ENCODE measurements around the gene FXYD5.
"Not testable (repeated sequence)": the region's sequence is repeated elsewhere in the genome, so short reads cannot be mapped to it uniquely, and the experiment has no call there.

The FXYD5 gene

GRCh38 chr19:35119578-35120155 lies 34.9 kb upstream of the FXYD5 start:
- no peak for DNase-seq (ENCODE audit: low read depth)

GRCh38 chr19:35120492-35120891 lies 34.0 kb upstream of the FXYD5 start:
- peak; percentile 92 for DNase-seq (ENCODE audit: low read depth)

DNA sequence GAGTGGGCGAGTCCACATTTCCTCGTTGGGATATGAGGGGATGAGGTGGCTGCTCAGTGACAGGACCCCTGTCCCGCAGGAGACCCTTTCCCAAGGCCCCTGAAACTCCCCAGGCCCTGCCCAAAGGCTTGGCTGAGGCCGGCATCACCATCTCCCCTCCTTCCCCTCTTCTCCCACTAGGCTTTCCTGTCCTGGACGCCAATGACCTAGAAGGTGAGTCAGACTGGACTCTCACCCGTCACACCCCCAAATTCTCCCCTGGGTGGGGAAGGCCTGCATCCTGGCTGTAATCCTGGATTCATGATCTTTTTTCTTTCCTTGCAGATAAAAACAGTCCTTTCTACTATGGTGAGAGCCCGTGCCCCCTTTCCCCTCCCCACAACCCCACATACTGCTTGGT lies 33.6 kb upstream of the FXYD5 start:
- DNase-seq (ENCODE audit: low read depth): no peak

GRCh38 chr19:35122687-35123551 lies 31.6 kb upstream of the FXYD5 start:
- peak; percentile 69 for DNase-seq (ENCODE audit: low read depth)

GRCh38 chr19:35123573-35123972 lies 31.0 kb upstream of the FXYD5 start:
- peak; percentile 88 for DNase-seq (ENCODE audit: low read depth)

- peak; percentile 92 for DNase-seq (ENCODE audit: low read depth)
Measured at GRCh38 chr19:35124098-35125060, 30.2 kb upstream of the FXYD5 start.

DNA sequence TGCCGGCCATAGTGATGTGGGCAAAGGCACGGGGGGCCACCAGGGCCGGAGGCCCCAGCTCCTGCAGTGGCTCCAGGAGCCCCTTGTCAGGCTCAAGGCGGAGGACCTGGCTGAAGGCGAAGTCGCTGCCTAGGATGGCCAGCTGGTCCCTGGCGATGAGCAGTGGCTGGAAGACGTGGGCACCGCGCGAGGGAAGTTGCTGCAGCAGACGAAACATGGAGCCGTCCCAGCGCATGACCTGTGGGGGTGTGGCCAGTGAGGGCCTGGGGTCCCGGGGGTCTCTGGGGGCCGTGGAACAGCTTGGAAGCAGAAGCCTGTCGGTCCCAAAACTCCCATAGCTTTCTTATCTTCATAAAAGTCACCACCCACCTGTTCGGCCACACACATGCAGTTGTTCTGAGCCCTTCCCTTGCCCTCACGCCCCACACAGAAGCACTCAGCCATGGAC lies 29.2 kb upstream of the FXYD5 start:
- no peak for DNase-seq (ENCODE audit: low read depth)

- DNase-seq (ENCODE audit: low read depth): no peak
Measured at GRCh38 chr19:35125749-35126623, 28.5 kb upstream of the FXYD5 start.

GRCh38 chr19:35126624-35126959 lies 27.9 kb upstream of the FXYD5 start:
- no peak for DNase-seq (ENCODE audit: low read depth)

- no peak for DNase-seq (ENCODE audit: low read depth)
Measured at GRCh38 chr19:35127871-35128270, 26.7 kb upstream of the FXYD5 start.

DNA sequence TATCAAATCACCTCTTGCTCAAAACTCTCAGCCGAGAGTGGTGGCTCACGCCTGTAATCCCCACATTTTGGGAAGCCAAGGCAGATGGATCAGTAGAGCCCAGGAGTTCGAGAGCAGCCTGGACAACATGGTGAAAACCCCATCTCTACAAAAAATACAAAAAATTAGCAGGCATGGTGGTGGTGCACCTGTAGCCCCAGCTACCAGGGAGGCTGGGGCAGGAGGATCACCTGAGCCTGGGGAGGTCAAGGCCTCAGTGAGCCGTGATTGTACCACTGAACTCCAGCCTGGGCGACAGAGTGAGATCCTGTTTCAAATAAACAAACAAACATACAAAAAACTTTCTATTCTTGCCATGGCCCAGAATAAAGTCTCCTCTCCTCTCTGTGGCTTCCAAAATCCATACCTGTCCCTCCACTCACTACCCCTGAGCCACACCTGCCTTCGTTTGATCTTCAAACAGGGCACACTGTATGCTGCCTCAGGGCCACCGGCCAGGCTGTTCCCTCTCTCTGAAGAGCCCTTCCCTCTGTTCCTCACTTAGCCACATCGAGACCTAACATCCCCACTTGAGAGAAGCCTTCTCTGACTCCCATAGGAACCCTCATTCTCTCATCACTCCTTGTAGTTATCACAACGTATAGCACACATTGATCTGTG lies 26.0 kb upstream of the FXYD5 start:
- no peak for DNase-seq (ENCODE audit: low read depth)

DNA sequence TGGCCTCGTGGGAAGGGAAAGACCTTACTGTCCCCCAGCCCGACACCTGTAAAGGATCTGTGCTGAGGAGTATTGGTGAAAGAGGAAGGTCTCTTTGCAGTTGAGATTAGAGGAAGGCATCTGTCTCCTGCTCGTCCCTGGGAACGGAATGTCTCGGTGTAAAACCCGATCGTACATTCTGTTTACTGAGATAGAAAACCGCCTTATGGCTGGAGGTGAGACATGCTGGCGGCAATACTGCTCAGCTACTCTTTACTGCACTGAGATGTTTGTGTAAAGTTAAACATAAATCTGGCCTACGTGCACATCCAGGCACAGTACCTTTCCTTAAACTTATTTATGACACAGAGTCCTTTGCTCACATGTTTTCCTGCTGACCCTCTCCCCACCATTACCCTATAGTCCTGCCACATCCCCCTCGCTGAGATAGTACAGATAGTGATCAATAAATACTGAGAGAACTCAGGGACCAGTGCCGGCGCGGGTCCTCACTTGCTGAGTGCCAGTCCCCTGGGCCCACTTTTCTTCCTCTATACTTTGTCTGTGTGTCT lies 24.7 kb upstream of the FXYD5 start:
- not testable (repeated sequence) for DNase-seq (ENCODE audit: low read depth)

DNA sequence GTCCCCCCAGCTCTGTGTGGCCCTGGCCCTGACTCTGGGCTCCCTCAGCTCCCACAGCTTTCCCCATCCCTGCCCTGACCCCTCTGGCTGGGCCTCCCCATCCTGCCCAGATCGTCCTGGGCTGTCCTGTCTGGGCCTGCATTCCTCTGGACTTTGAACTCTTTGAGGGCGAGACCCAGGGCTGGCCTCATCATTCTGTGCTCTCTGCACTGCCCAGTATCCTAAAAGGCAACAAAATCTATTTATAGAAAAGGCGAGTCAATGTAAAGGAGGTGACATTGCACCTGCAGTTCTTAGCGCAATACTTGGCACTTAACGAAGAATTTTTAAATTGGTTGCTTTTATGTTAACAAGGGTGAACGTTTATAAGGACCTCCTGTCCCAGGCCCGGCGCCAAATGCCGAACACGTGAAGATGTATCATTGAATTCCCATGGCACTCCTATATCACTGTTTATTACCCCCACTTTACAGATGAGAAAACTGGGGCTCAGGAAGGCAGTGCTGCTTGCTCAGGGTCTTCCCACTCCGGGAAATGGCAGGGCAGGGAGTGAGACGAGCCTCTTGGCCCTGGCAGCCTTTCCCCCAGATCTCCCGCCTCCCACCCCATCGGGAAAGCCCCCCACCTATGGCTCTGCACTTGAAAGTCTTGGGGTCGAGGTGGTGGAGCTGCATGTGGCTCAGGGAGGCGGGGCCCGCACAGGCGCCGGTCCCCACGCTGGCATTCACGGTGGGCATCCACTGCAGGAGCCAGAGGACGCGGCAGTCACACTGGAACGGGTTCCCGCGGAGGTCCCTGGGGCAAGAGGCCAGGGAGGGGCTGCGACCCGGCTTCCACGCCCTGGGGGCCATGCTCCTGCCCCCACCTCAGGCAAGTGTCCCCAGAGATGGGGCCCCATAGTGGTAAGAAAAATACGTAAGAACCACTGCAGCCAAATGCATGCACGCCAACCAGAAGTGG lies 23.5 kb upstream of the FXYD5 start:
- DNase-seq (ENCODE audit: low read depth): no peak

- DNase-seq (ENCODE audit: low read depth): no peak
Measured at GRCh38 chr19:35132254-35132653, 22.3 kb upstream of the FXYD5 start.

GRCh38 chr19:35133826-35134225 lies 20.7 kb upstream of the FXYD5 start:
- no peak for DNase-seq (ENCODE audit: low read depth)

DNA sequence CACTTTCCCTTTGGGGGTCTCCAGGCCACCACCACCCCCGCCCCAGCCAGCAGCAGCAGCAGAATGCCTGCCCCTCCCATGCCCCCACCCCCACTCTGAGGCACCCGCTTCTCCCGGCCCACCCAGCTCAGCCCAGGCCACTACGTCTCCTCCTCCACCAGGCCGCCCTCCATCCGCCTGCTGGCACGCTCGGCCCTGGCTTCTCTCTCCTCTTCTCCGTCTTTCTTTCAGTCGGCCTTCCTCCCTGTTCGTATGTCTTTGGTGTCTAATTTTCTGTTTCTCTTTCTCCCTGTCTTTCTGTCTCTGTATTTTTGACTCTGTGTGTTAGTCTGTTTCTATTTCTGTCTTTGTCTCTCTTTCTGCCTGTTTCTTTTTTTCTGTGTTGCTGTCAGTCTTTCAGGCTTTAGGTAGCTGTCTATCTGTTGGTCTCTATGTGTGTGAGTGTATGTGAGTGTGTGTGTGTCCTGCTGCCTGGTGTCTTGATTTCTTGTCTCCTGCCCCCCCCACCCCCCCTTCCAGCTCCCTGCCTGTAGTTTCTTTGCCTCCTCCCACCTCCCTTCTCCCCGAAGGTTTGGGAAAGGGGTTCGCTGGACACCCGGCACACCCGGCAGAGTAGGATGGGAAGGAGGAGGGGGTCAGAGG lies 19.8 kb upstream of the FXYD5 start, which contains the start of gene LGI4:
LGI4 (minus strand) TSS at position 459 of the 642 bp plus-strand sequence; CDS start at position 80, 379 bp downstream.
- DNase-seq (ENCODE audit: low read depth): no peak

DNA sequence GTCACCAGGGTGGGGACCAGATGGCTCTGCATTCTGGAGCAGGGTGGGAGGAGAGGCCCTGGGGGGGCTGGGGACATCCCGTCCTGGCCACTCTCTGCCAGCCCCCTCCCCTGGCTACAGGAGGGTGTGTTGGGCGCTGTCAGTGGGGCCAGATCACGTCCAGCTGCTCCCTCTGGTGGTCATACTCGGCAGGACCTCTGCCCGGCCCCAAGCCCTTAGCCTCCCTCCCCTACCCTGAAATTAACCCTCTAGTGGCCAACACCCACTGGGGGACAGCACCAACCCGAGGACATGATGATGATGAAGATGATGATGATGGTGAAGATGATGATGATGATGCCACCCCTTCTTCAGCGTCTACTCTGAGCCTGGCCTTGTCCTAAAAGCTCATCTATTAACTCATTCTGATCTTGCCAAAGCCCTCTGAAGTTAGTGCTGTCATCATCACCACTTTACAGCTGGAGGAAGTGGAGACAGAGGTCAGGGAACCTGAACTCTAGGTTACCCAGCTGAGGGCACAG lies 19.1 kb upstream of the FXYD5 start:
- peak; percentile 50 for DNase-seq (ENCODE audit: low read depth)

DNA sequence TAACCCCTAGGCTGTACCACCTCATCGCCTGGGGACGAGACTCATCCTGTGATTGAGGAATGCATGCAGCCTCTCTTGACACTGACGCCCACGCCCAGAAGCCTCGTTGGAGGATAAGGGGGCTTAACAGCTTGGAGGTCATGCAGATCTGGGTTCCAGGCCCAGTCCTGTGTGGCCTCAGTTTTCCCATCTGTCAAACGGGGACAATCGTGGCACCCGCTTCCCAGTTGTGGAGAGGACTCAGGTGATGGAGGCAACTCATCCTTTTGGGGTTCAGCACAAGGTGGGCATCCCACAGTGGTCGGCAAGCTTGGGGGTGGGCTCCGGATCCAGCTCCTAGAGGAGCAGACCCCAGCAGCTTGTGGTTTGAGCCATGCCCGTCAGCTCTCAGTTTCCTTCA lies 18.3 kb upstream of the FXYD5 start:
- DNase-seq (ENCODE audit: low read depth): no peak
